ENCODE data around the gene LHFPL6.

- no peak for TF ChIP-seq CTCF (conservative IDR thresholded peaks at IDR 0.05 in 1 of 2, IDR thresholded peaks at IDR 0.05 in 1 of 2; ENCODE audit: extremely low read depth in 1 of 2, insufficient read depth in 1 of 2, low read depth in 1 of 2, low read length in 2 of 2)
- TF ChIP-seq EZH2 (IDR thresholded peaks at IDR 0.05; ENCODE audit: borderline replicate concordance, low read length) = no peak
Observed at GRCh38 chr13:39297023-39297422, 306.0 kb downstream of the LHFPL6 start.

Data from mammary epithelial cell (primary cell).